Ovary (tissue), 3 donors: ENCODE results near the gene PPM1B.

Experiments
- POLR2A ChIP-seq: fragments of 450-650 bp; IDR thresholded peaks from one replicate; pipeline ENCODE4 v1.6.1; 2017; ENCODE audit warnings: antibody characterized with exemption, mild to moderate bottlenecking, moderate library complexity
- TF ChIP-seq, protein P1 (sequence below), 3 donors: fragments of 450-650 bp in 2 of 3; fragments of 200-600 bp in 1 of 3; IDR thresholded peaks; one replicate each; pipeline versions ENCODE4 v1.5.1 to v1.8.0; 2016 to 2022; ENCODE audit warnings: antibody characterized with exemption in 3 of 3, mild to moderate bottlenecking in 1 of 3
- donor health status: DM: no; HTN: no; CAD: no.

DNA sequence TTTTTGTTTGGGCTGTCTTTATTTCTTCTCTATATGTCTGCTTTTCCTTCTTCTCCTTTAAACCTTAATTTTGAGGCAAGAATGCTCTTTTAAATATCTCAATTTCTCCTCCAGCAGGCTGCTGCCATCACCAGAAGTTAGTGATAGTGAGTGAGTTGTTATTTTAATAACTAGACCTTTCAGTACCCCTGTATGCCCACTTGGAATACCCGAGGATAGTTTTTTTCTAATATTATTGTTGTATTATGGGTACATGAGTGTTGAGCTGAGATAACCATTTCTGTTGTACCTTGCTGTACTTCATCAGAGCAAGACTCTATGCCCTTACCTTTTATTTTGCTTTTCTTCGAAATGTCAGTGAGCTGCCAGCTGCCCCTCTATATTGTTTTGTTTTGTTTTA is 50.1 kb downstream of the PPM1B start:
- TF ChIP-seq, protein P1, sequence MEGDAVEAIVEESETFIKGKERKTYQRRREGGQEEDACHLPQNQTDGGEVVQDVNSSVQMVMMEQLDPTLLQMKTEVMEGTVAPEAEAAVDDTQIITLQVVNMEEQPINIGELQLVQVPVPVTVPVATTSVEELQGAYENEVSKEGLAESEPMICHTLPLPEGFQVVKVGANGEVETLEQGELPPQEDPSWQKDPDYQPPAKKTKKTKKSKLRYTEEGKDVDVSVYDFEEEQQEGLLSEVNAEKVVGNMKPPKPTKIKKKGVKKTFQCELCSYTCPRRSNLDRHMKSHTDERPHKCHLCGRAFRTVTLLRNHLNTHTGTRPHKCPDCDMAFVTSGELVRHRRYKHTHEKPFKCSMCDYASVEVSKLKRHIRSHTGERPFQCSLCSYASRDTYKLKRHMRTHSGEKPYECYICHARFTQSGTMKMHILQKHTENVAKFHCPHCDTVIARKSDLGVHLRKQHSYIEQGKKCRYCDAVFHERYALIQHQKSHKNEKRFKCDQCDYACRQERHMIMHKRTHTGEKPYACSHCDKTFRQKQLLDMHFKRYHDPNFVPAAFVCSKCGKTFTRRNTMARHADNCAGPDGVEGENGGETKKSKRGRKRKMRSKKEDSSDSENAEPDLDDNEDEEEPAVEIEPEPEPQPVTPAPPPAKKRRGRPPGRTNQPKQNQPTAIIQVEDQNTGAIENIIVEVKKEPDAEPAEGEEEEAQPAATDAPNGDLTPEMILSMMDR (IDR thresholded peaks at IDR 0.05), result no peak
- TF ChIP-seq POLR2A, result no peak
